ENCODE results near the gene CDON. TPM values are rescaled to one million over a fixed set of nuclear protein-coding genes. Genes with fewer than 3 reads are reported as not detected.

The CDON gene
- total RNA-seq, 2 donors from 2014 or later = 0.59 to 2.1 TPM

GRCh38 chr11:126101251-126101929, 38.7 kb upstream of the CDON start:
- H3K4me3 Mint-ChIP-seq = no peak overlapping the region
- peaks cover 8 to 13% of the 10 kb centered on the region in 2 donors for H3K27me3 Mint-ChIP-seq
- H3K27ac Mint-ChIP-seq = no peak overlapping the region
- no peak for ATAC-seq
- no peaks in the 10 kb centered on the region for H3K36me3 Mint-ChIP-seq
- no peak for DNase-seq (ENCODE audit: low spot score)
- H3K4me1 Mint-ChIP-seq (ENCODE audit: low read depth in 2 of 2) = no peaks in the 10 kb centered on the region
- H3K9me3 Mint-ChIP-seq = no peaks in the 10 kb centered on the region

GRCh38 chr11:126100716-126101115, 38.0 kb upstream of the CDON start:
- no peaks in the 10 kb centered on the region for H3K9me3 Mint-ChIP-seq
- peaks cover 9 to 12% of the 10 kb centered on the region in 2 donors for H3K27me3 Mint-ChIP-seq
- no peak for ATAC-seq
- no peaks in the 10 kb centered on the region for H3K4me1 Mint-ChIP-seq (ENCODE audit: low read depth in 2 of 2)
- H3K27ac Mint-ChIP-seq = no peak overlapping the region
- no peak for DNase-seq (ENCODE audit: low spot score)
- H3K36me3 Mint-ChIP-seq = no peaks in the 10 kb centered on the region
- H3K4me3 Mint-ChIP-seq = no peak overlapping the region

- no peaks in the 10 kb centered on the region for H3K4me1 Mint-ChIP-seq (ENCODE audit: low read depth in 2 of 2)
- no peaks in the 10 kb centered on the region for H3K36me3 Mint-ChIP-seq
- H3K27me3 Mint-ChIP-seq = peaks cover 13 to 21% of the 10 kb centered on the region in 2 donors
- no peaks in the 10 kb centered on the region for H3K9me3 Mint-ChIP-seq
- H3K27ac Mint-ChIP-seq = no peak overlapping the region
- ATAC-seq = no peak
- no peak overlapping the region for H3K4me3 Mint-ChIP-seq
- DNase-seq (ENCODE audit: low spot score) = no peak
These were observed 35.6 kb upstream of the CDON start for GRCh38 chr11:126098204-126098769.

GRCh38 chr11:126095745-126096144, 33.1 kb upstream of the CDON start:
- H3K4me1 Mint-ChIP-seq (ENCODE audit: low read depth in 2 of 2) = no peaks in the 10 kb centered on the region
- ATAC-seq (no peak), DNase-seq (ENCODE audit: low spot score) (no peak)
- peaks cover 13 to 21% of the 10 kb centered on the region in 2 donors for H3K27me3 Mint-ChIP-seq
- no peaks in the 10 kb centered on the region for H3K36me3 Mint-ChIP-seq
- no peak overlapping the region for H3K27ac Mint-ChIP-seq
- H3K9me3 Mint-ChIP-seq = no peaks in the 10 kb centered on the region
- H3K4me3 Mint-ChIP-seq = no peak overlapping the region

- no peaks in the 10 kb centered on the region for H3K4me1 Mint-ChIP-seq (ENCODE audit: low read depth in 2 of 2)
- no peaks in the 10 kb centered on the region for H3K9me3 Mint-ChIP-seq
- peaks cover 5 to 11% of the 10 kb centered on the region in 2 donors for H3K27me3 Mint-ChIP-seq
- no peak for ATAC-seq
- DNase-seq (ENCODE audit: low spot score) = no peak
- H3K36me3 Mint-ChIP-seq = no peaks in the 10 kb centered on the region
- H3K27ac Mint-ChIP-seq = no peak overlapping the region
- H3K4me3 Mint-ChIP-seq = no peak overlapping the region
These were observed 27.8 kb upstream of the CDON start for GRCh38 chr11:126090452-126090851.

- Mint-ChIP-seq H3K36me3 (no peaks in the 10 kb centered on the region), H3K4me1 (ENCODE audit: low read depth in 2 of 2) (peaks cover 1% of the 10 kb centered on the region in 2 donors), H3K4me3 (no peak overlapping the region), H3K9me3 (no peaks in the 10 kb centered on the region), H3K27me3 (peaks cover 1 to 6% of the 10 kb centered on the region in 2 donors), H3K27ac (no peak overlapping the region)
- ATAC-seq (no peak), DNase-seq (ENCODE audit: low spot score) (no peak)
These were observed 26.3 kb upstream of the CDON start for GRCh38 chr11:126088999-126089398.

GRCh38 chr11:126086248-126086647, 23.6 kb upstream of the CDON start:
- no peaks in the 10 kb centered on the region for H3K9me3 Mint-ChIP-seq
- peaks cover 11 to 13% of the 10 kb centered on the region in 2 donors for H3K27me3 Mint-ChIP-seq
- H3K4me1 Mint-ChIP-seq (ENCODE audit: low read depth in 2 of 2) = peaks cover 4% of the 10 kb centered on the region in 2 donors
- no peak overlapping the region for H3K4me3 Mint-ChIP-seq
- DNase-seq (ENCODE audit: low spot score) (no peak), ATAC-seq (no peak)
- H3K36me3 Mint-ChIP-seq = no peaks in the 10 kb centered on the region
- no peak overlapping the region for H3K27ac Mint-ChIP-seq

- DNase-seq (ENCODE audit: low spot score) (no peak), ATAC-seq (no peak)
- no peak overlapping the region for H3K27ac Mint-ChIP-seq
- peaks cover 11 to 13% of the 10 kb centered on the region in 2 donors for H3K27me3 Mint-ChIP-seq
- no peaks in the 10 kb centered on the region for H3K36me3 Mint-ChIP-seq
- no peak overlapping the region for H3K4me3 Mint-ChIP-seq
- no peaks in the 10 kb centered on the region for H3K9me3 Mint-ChIP-seq
- H3K4me1 Mint-ChIP-seq (ENCODE audit: low read depth in 2 of 2) = peaks cover 4% of the 10 kb centered on the region in 2 donors
These were observed 21.9 kb upstream of the CDON start for GRCh38 chr11:126084608-126084912.

GRCh38 chr11:126083829-126084607, 21.4 kb upstream of the CDON start:
- Mint-ChIP-seq H3K9me3 (no peaks in the 10 kb centered on the region), H3K27me3 (peaks cover 11 to 13% of the 10 kb centered on the region in 2 donors), H3K4me1 (ENCODE audit: low read depth in 2 of 2) (peaks cover 4% of the 10 kb centered on the region in 2 donors), H3K36me3 (no peaks in the 10 kb centered on the region), H3K27ac (no peak overlapping the region), H3K4me3 (no peak overlapping the region)
- no peak for DNase-seq (ENCODE audit: low spot score)
- peak in 1 of 2 donors; percentile 72 for ATAC-seq

- no peaks in the 10 kb centered on the region for H3K36me3 Mint-ChIP-seq
- H3K9me3 Mint-ChIP-seq = no peaks in the 10 kb centered on the region
- H3K4me1 Mint-ChIP-seq (ENCODE audit: low read depth in 2 of 2) = peaks cover 4% of the 10 kb centered on the region in 2 donors
- no peak for DNase-seq (ENCODE audit: low spot score)
- no peak overlapping the region for H3K27ac Mint-ChIP-seq
- H3K27me3 Mint-ChIP-seq = peaks cover 11 to 15% of the 10 kb centered on the region in 2 donors
- no peak for ATAC-seq
- H3K4me3 Mint-ChIP-seq = no peak overlapping the region
These were observed 19.8 kb upstream of the CDON start for GRCh38 chr11:126082251-126083109.

GRCh38 chr11:126081915-126082250, 19.2 kb upstream of the CDON start:
- H3K36me3 Mint-ChIP-seq = no peaks in the 10 kb centered on the region
- no peaks in the 10 kb centered on the region for H3K9me3 Mint-ChIP-seq
- H3K27ac Mint-ChIP-seq = no peak overlapping the region
- peaks cover 11 to 17% of the 10 kb centered on the region in 2 donors for H3K27me3 Mint-ChIP-seq
- no peak overlapping the region for H3K4me3 Mint-ChIP-seq
- no peak for DNase-seq (ENCODE audit: low spot score)
- no peak for ATAC-seq
- peaks cover 4% of the 10 kb centered on the region in 2 donors for H3K4me1 Mint-ChIP-seq (ENCODE audit: low read depth in 2 of 2)

GRCh38 chr11:126080161-126080941, 17.7 kb upstream of the CDON start:
- Mint-ChIP-seq H3K36me3 (no peaks in the 10 kb centered on the region), H3K9me3 (no peaks in the 10 kb centered on the region), H3K27ac (no peak overlapping the region), H3K4me3 (no peak overlapping the region), H3K27me3 (peaks cover 13 to 20% of the 10 kb centered on the region in 2 donors), H3K4me1 (ENCODE audit: low read depth in 2 of 2) (peaks cover 4% of the 10 kb centered on the region in 2 donors)
- ATAC-seq (no peak), DNase-seq (ENCODE audit: low spot score) (no peak)

- Mint-ChIP-seq H3K27ac (no peak overlapping the region), H3K27me3 (peaks cover 20 to 26% of the 10 kb centered on the region in 2 donors)
These were observed 17.0 kb upstream of the CDON start for GRCh38 chr11:126079621-126080124.

More at GRCh38 chr11:126079621-126080124, 17.0 kb upstream of the CDON start:
- ATAC-seq = no peak
- Mint-ChIP-seq H3K36me3 (no peaks in the 10 kb centered on the region), H3K9me3 (no peaks in the 10 kb centered on the region), H3K4me3 (no peak overlapping the region), H3K4me1 (ENCODE audit: low read depth in 2 of 2) (peaks cover 4% of the 10 kb centered on the region in 2 donors)
- no peak for DNase-seq (ENCODE audit: low spot score)
